H1 (cell line): ENCODE data around the gene EBF3. TPM values are rescaled to one million over a fixed set of nuclear protein-coding genes. Genes with fewer than 3 reads are reported as not detected.

Experiments
- CTCF ChIA-PET: fragments of 300-600 bp; sonication (Branson Sonifier 250); formaldehyde crosslinking; loops from one replicate; lab custom pipeline; 2021; ENCODE audit not compliant: partially characterized antibody; lab: Charles Lee
- POLR2A ChIA-PET: fragments of 300-600 bp; sonication (Branson Sonifier 250); formaldehyde crosslinking; loops from one replicate; lab custom pipeline; 2021; ENCODE audit warnings: inconsistent platforms; ENCODE audit not compliant: partially characterized antibody; lab: Charles Lee
- DNase-seq, 2 experiments: peaks; one replicate each; pipeline versions ENCODE4 v3.0.0 to v3.0.0-alpha.2; 2010 to 2022; ENCODE audit warnings: low spot score in 2 of 2, low read depth in 1 of 2, mixed read lengths in 1 of 2
- FAIRE-seq: peaks from 2 replicates; lab custom pipeline; 2011; peaks lifted over from hg19 to GRCh38; lab: Jason Lieb, UNC
- H2AFZ ChIP-seq: 2 replicates; pipeline ENCODE4 v1.8.1; 2012; ENCODE audit warnings: low read length, inconsistent platforms
- H2AK5ac ChIP-seq: 2 replicates; pipeline ENCODE4 v1.6.1; 2013; ENCODE audit warnings: low read depth, low read length
- H2BK120ac ChIP-seq: replicated peaks from 2 replicates; pipeline ENCODE3; 2013; ENCODE audit warnings: low read depth, low read length, inconsistent platforms
- H2BK12ac ChIP-seq: 2 replicates; pipeline ENCODE4 v1.6.1; 2013; ENCODE audit warnings: low read depth, low read length
- H2BK15ac ChIP-seq: 2 replicates; pipeline ENCODE4 v1.6.1; 2013; ENCODE audit warnings: low read length
- H2BK20ac ChIP-seq: 2 replicates; pipeline ENCODE4 v1.6.1; 2013; ENCODE audit warnings: low read length
- H2BK5ac ChIP-seq: 2 replicates; pipeline ENCODE4 v1.6.1; 2013; ENCODE audit warnings: low read depth, low read length
- H3K14ac ChIP-seq: 2 replicates; pipeline ENCODE4 v1.6.1; 2013; ENCODE audit warnings: inconsistent platforms; ENCODE audit not compliant: insufficient read length
- H3K18ac ChIP-seq: 2 replicates; pipeline ENCODE4 v1.6.1; 2013; ENCODE audit warnings: low read length; ENCODE audit errors: extremely low read depth
- H3K23ac ChIP-seq: 2 replicates; pipeline ENCODE4 v1.6.1; 2013; ENCODE audit warnings: inconsistent platforms; ENCODE audit not compliant: insufficient read length
- H3K23me2 ChIP-seq: 2 replicates; pipeline ENCODE4 v1.6.1; 2013; ENCODE audit warnings: low read depth, low read length
- H3K27ac ChIP-seq: 2 replicates; pipeline ENCODE4 v1.6.1; 2011; ENCODE audit warnings: low read depth, low read length, inconsistent platforms
- H3K27me3 ChIP-seq, 4 experiments: replicated peaks in 1 of 4; 1 replicate in 1 of 4; 2 replicates in 3 of 4; pipeline versions ENCODE4 v1.6.1 to v1.8.1; 2011 to 2013; ENCODE audit warnings: low read length in 3 of 4, mild to moderate bottlenecking in 3 of 4, inconsistent platforms in 2 of 4, mixed read lengths in 2 of 4, moderate library complexity in 1 of 4; ENCODE audit not compliant: control insufficient read depth in 3 of 4, insufficient read depth in 3 of 4; ENCODE audit errors: extremely low read depth in 1 of 4
- H3K36me3 ChIP-seq, 4 experiments: 2 replicates each; pipeline versions ENCODE4 v1.6.1 to v1.8.1; 2011 to 2013; ENCODE audit warnings: mild to moderate bottlenecking in 4 of 4, low read length in 3 of 4, moderate library complexity in 2 of 4, control low read depth in 1 of 4, inconsistent platforms in 1 of 4; ENCODE audit not compliant: insufficient read depth in 4 of 4, control insufficient read depth in 2 of 4
- H3K4ac ChIP-seq: replicated peaks from 2 replicates; pipeline ENCODE3; 2013; ENCODE audit warnings: low read length, low read depth, mixed read lengths, inconsistent platforms; ENCODE audit not compliant: insufficient read length
- H3K4me1 ChIP-seq, 4 experiments: replicated peaks in 1 of 4; 1 replicate in 1 of 4; 2 replicates in 3 of 4; pipeline versions ENCODE4 v1.6.1 to v1.8.1; 2011 to 2013; ENCODE audit warnings: low read length in 3 of 4, inconsistent platforms in 2 of 4, mixed read lengths in 1 of 4; ENCODE audit not compliant: insufficient read depth in 4 of 4, control insufficient read depth in 3 of 4
- H3K4me2 ChIP-seq, 2 experiments: 2 replicates each; pipeline versions ENCODE4 v1.6.1 to v1.8.1; 2011 to 2013; ENCODE audit warnings: low read depth in 2 of 2, low read length in 2 of 2, control low read depth in 1 of 2, inconsistent platforms in 1 of 2, mild to moderate bottlenecking in 1 of 2; ENCODE audit not compliant: insufficient read depth in 1 of 2
- H3K4me3 ChIP-seq, 4 experiments: fragments of 200-600, 300-600 bp in 1 of 4; sonication (generic), shearing (Covaris generic), sonication (Bioruptor Twin) in 1 of 4; 2 replicates each; pipeline versions ENCODE4 v1.5.1 to v1.8.1; 2011 to 2016; ENCODE audit warnings: low read length in 4 of 4, low read depth in 3 of 4, control low read depth in 2 of 4, inconsistent platforms in 2 of 4, mild to moderate bottlenecking in 2 of 4, mixed read lengths in 1 of 4, moderate library complexity in 1 of 4; ENCODE audit not compliant: insufficient read depth in 2 of 4; ENCODE audit errors: extremely low read depth in 1 of 4
- H3K56ac ChIP-seq: replicated peaks from 2 replicates; pipeline ENCODE3; 2013; ENCODE audit warnings: low read depth, mild to moderate bottlenecking, mixed read lengths, low read length, inconsistent platforms; ENCODE audit not compliant: insufficient read length
- H3K79me1 ChIP-seq: 2 replicates; pipeline ENCODE4 v1.6.1; 2013; ENCODE audit warnings: low read depth, low read length, control low read depth
- H3K79me2 ChIP-seq, 2 experiments: 2 replicates each; pipeline versions ENCODE4 v1.6.1 to v1.8.1; 2012 to 2013; ENCODE audit warnings: low read length in 2 of 2, mild to moderate bottlenecking in 2 of 2, inconsistent platforms in 1 of 2; ENCODE audit not compliant: insufficient read depth in 2 of 2, control insufficient read depth in 1 of 2
- H3K9ac ChIP-seq, 4 experiments: replicated peaks in 1 of 4; 1 replicate in 1 of 4; 2 replicates in 3 of 4; pipeline versions ENCODE4 v1.6.1 to v1.8.1; 2011 to 2013; ENCODE audit warnings: low read depth in 3 of 4, low read length in 3 of 4, control low read depth in 2 of 4, mild to moderate bottlenecking in 2 of 4, moderate library complexity in 2 of 4, inconsistent platforms in 1 of 4; ENCODE audit errors: extremely low read depth in 1 of 4
- H3K9me3 ChIP-seq, 2 experiments: 2 replicates each; pipeline versions ENCODE4 v1.6.1 to v1.8.1; 2012 to 2013; ENCODE audit warnings: mild to moderate bottlenecking in 2 of 2, moderate library complexity in 2 of 2, control low read depth in 1 of 2, inconsistent platforms in 1 of 2, low read depth in 1 of 2, low read length in 1 of 2, mixed read lengths in 1 of 2; ENCODE audit not compliant: insufficient read depth in 2 of 2
- H4K20me1 ChIP-seq, 2 experiments: replicated peaks in 1 of 2; 2 replicates each; pipeline versions ENCODE3 to v1.8.1; 2011 to 2013; ENCODE audit warnings: inconsistent platforms in 2 of 2, low read length in 2 of 2, mild to moderate bottlenecking in 1 of 2; ENCODE audit not compliant: insufficient read depth in 2 of 2, control insufficient read depth in 1 of 2
- H4K5ac ChIP-seq: 2 replicates; pipeline ENCODE4 v1.6.1; 2013; ENCODE audit warnings: low read length, low read depth, mixed read lengths, inconsistent platforms; ENCODE audit not compliant: insufficient read length
- H4K8ac ChIP-seq: 2 replicates; pipeline ENCODE4 v1.8.0; 2013; ENCODE audit warnings: mild to moderate bottlenecking, moderate library complexity, low read length, inconsistent platforms; ENCODE audit not compliant: insufficient read depth; ENCODE audit errors: extremely low read depth
- H4K91ac ChIP-seq: replicated peaks from 2 replicates; pipeline ENCODE3; 2013; ENCODE audit warnings: low read length, mixed read lengths, inconsistent platforms; ENCODE audit not compliant: insufficient read length
- EZH2 ChIP-seq: fragments of 200-600 bp; sonication (generic); IDR thresholded peaks from 2 replicates; pipeline ENCODE4 v1.7.1; 2012; ENCODE audit warnings: low read depth, mild to moderate bottlenecking, moderate library complexity, low read length, inconsistent platforms; ENCODE audit not compliant: severe bottlenecking
- GTF2F1 ChIP-seq: IDR thresholded peaks from 2 replicates; pipeline ENCODE4 v1.6.1; 2012; ENCODE audit warnings: low read depth, low read length, improper control_type of control experiment, borderline replicate concordance
- KDM4A ChIP-seq: IDR thresholded peaks from one replicate; pipeline ENCODE4 v1.7.1; 2012; ENCODE audit warnings: low read depth, mild to moderate bottlenecking, moderate library complexity, low read length, inconsistent platforms; ENCODE audit not compliant: severe bottlenecking
- POLR2A ChIP-seq, 2 experiments: IDR thresholded peaks; 1 replicate in 1 of 2; 2 replicates in 1 of 2; pipeline ENCODE4 v1.6.1; 2011; ENCODE audit warnings: low read depth in 2 of 2, low read length in 2 of 2, mild to moderate bottlenecking in 2 of 2; ENCODE audit errors: control extremely low read depth in 1 of 2
- RNF2 ChIP-seq: fragments of 200-900, 300-1000 bp; sonication (generic); IDR thresholded peaks from 2 replicates; pipeline ENCODE4 v1.7.1; 2016; ENCODE audit warnings: borderline replicate concordance, low read depth, mild to moderate bottlenecking, antibody characterized with exemption, low read length; ENCODE audit not compliant: poor library complexity, severe bottlenecking; ENCODE audit errors: missing control alignments
- RXRA ChIP-seq: IDR thresholded peaks from 2 replicates; pipeline ENCODE4 v1.6.1; 2011; ENCODE audit warnings: low read depth, mild to moderate bottlenecking, low read length, moderate library complexity; ENCODE audit not compliant: insufficient read depth
- SIRT6 ChIP-seq: IDR thresholded peaks from one replicate; pipeline ENCODE4 v1.7.1; 2012; ENCODE audit warnings: low read length, inconsistent platforms
- SRF ChIP-seq: IDR thresholded peaks from 2 replicates; pipeline ENCODE4 v1.6.1; 2011; ENCODE audit warnings: mild to moderate bottlenecking, low read depth, low read length, moderate library complexity
- SUZ12 ChIP-seq: fragments of 200-600 bp; sonication (generic); IDR thresholded peaks from 2 replicates; pipeline ENCODE4 v1.6.1; 2012; ENCODE audit warnings: mild to moderate bottlenecking, inconsistent platforms, low read length, moderate library complexity, mixed read lengths
- WGBS, 2 experiments: shearing (Covaris generic) in 1 of 2; methylation state at CpG; one replicate each; pipeline versions ENCODE4 v1.1.6 to v1.1.7; 2013 to 2015; ENCODE audit warnings: low lambda C conversion rate in 2 of 2, mixed read lengths in 2 of 2, inconsistent platforms in 1 of 2, low coverage in 1 of 2, missing lambda C conversion rate in 1 of 2; ENCODE audit not compliant: insufficient replicate concordance in 2 of 2, insufficient coverage in 1 of 2, insufficient read length in 1 of 2; ENCODE audit errors: extremely low coverage in 1 of 2, missing lambda C conversion rate in 1 of 2; 5-methylcytosine and 5-hydroxymethylcytosine counted together
- polyA plus RNA-seq, 7 experiments: library from polyadenylated mRNA; depleted of rRNA in 3 of 7; stranded (reverse) in 5 of 7; unstranded in 2 of 7; fragments of >200 nt in 5 of 7; fragments of 200-250 nt in 2 of 7; gene quantifications; 1 replicate in 5 of 7; 2 replicates in 1 of 7; 4 replicates in 1 of 7; pipeline versions ENCODE4 v1.2.1 to v1.2.3, GENCODE V29; 2011 to 2013; ENCODE audit warnings: missing spikeins in 2 of 7, mixed read lengths in 2 of 7
- total RNA-seq: library from RNA; stranded (reverse); fragmentation: NEBNext Ultra II Directional; extraction: Animal tissue kit (Norgen Biotek cat#: 25700); gene quantifications from 2 replicates; pipeline ENCODE4 v1.2.1, GENCODE V29; 2021
- TF ChIP-seq, protein P1 (sequence below): IDR thresholded peaks from 2 replicates; pipeline ENCODE4 v1.6.1; 2012; ENCODE audit warnings: low read length, inconsistent platforms

EBF3 gene
- total and polyA plus RNA-seq, 2 of the 8 experiments (the other 6 are each of a cell fraction or from before 2014, with no cell fraction given): 0.08 to 0.26 TPM

GRCh38 chr10:129955601-129956285, 8.3 kb downstream of the EBF3 start:
- H3K79me2 ChIP-seq: no peaks in the 10 kb centered on the region
- peak overlapping the region in 1 of 2 experiments; percentile 72; a peak in 2 of 4 replicates for H3K4me2 ChIP-seq
- no peak overlapping the region for H3K23ac ChIP-seq
- no peak overlapping the region for H3K18ac ChIP-seq
- H2BK15ac ChIP-seq: no peak overlapping the region
- FAIRE-seq (no peak), DNase-seq (no peak)
- H4K91ac ChIP-seq: no peak overlapping the region
- H2AFZ ChIP-seq: no peak overlapping the region
- H3K4ac ChIP-seq: no peak overlapping the region
- peak overlapping the region in 1 of 4 experiments; percentile 11; a peak in 1 of 8 replicates for H3K4me3 ChIP-seq
- ChIA-PET CTCF (interaction anchor here (0.8 to 1.2 kb wide), 7 partner anchors 12 to 79 kb away, joined by 3 to 8 read pairs (median 3); no protein-coding TSS in a partner anchor), POLR2A (interaction anchor here (0.9 kb wide), 1 partner anchor 11 kb away, joined by 3 read pairs; no protein-coding TSS in a partner anchor)
- peaks cover 5 to 7% of the 10 kb centered on the region in 2 experiments for H4K20me1 ChIP-seq
- H3K23me2 ChIP-seq: peaks cover 2% of the 10 kb centered on the region; the same call in 1 of the 2 replicates
- no peak overlapping the region for H3K14ac ChIP-seq
- 37% methylated on average over 6 of the region's 6 CpGs; no CpG with 5 or more reads in 1 of the 2 experiments for WGBS, 2 experiments
- H3K56ac ChIP-seq: no peak overlapping the region
- H4K8ac ChIP-seq: no peak overlapping the region
- H3K27ac ChIP-seq: no peak overlapping the region
- H2BK5ac ChIP-seq: no peak overlapping the region
- no peaks in the 10 kb centered on the region for H3K79me1 ChIP-seq
- no peak overlapping the region for H2BK12ac ChIP-seq
- H3K9me3 ChIP-seq: no peaks in the 10 kb centered on the region
- no peak overlapping the region for H2BK120ac ChIP-seq
- H3K4me1 ChIP-seq: peaks cover 14 to 22% (median 16%) of the 10 kb centered on the region in 4 experiments
- no peak overlapping the region for H4K5ac ChIP-seq
- H3K27me3 ChIP-seq: peaks cover 37 to 79% (median 69%) of the 10 kb centered on the region in 4 experiments
- no peaks in the 10 kb centered on the region; a peak in 1 of 8 replicates for H3K36me3 ChIP-seq
- no peak overlapping the region for H3K9ac ChIP-seq
- no peak overlapping the region for H2BK20ac ChIP-seq
- no peak overlapping the region for H2AK5ac ChIP-seq
- TF ChIP-seq, protein P1, sequence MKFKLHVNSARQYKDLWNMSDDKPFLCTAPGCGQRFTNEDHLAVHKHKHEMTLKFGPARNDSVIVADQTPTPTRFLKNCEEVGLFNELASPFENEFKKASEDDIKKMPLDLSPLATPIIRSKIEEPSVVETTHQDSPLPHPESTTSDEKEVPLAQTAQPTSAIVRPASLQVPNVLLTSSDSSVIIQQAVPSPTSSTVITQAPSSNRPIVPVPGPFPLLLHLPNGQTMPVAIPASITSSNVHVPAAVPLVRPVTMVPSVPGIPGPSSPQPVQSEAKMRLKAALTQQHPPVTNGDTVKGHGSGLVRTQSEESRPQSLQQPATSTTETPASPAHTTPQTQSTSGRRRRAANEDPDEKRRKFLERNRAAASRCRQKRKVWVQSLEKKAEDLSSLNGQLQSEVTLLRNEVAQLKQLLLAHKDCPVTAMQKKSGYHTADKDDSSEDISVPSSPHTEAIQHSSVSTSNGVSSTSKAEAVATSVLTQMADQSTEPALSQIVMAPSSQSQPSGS: no peak
- TF ChIP-seq KDM4A: no peak
- no peak for TF ChIP-seq EZH2
- TF ChIP-seq SRF: no peak
- no peak for TF ChIP-seq SIRT6
- TF ChIP-seq GTF2F1: no peak
- TF ChIP-seq SUZ12: no peak
- no peak for TF ChIP-seq POLR2A (IDR thresholded peaks at IDR 0.05; ENCODE audit: control extremely low read depth in 1 of 2, low read depth in 2 of 2, low read length in 2 of 2)
- no peak for TF ChIP-seq RXRA
- no peak for TF ChIP-seq RNF2
